GM20000 (cell line): ENCODE data around the gene LASP1.

Experiments
- DNase-seq: peaks from one replicate; pipeline ENCODE4 v3.0.0; 2012; ENCODE audit warnings: low spot score
- TF ChIP-seq, protein P1 (sequence below): IDR thresholded peaks from 2 replicates; pipeline ENCODE4 v1.5.1; 2012; ENCODE audit warnings: mild to moderate bottlenecking, control low read depth; ENCODE audit errors: extremely low read depth, missing control alignments

The LASP1 gene

DNA sequence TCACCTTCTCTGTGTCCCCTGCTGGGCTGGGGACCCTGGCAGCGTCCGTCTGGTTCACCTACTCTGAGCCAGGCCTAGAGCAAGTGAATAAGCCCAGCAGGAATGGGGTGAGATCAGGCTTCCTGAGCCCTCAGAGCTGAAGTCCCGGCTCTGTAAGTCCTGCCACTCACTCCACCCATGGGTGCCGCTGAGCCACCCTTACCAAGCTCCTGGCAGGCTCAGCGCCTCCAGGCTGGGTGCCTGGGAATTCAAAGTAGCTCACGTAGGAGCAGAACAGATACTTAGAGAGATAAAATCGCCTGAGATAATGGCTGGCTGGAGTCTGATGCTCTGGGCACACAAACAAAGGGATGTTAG is 45.8 kb downstream of the LASP1 start:
- no peak for DNase-seq
- TF ChIP-seq, protein P1, sequence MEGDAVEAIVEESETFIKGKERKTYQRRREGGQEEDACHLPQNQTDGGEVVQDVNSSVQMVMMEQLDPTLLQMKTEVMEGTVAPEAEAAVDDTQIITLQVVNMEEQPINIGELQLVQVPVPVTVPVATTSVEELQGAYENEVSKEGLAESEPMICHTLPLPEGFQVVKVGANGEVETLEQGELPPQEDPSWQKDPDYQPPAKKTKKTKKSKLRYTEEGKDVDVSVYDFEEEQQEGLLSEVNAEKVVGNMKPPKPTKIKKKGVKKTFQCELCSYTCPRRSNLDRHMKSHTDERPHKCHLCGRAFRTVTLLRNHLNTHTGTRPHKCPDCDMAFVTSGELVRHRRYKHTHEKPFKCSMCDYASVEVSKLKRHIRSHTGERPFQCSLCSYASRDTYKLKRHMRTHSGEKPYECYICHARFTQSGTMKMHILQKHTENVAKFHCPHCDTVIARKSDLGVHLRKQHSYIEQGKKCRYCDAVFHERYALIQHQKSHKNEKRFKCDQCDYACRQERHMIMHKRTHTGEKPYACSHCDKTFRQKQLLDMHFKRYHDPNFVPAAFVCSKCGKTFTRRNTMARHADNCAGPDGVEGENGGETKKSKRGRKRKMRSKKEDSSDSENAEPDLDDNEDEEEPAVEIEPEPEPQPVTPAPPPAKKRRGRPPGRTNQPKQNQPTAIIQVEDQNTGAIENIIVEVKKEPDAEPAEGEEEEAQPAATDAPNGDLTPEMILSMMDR: no peak

- TF ChIP-seq, protein P1: no peak
- no peak for DNase-seq
Measured at GRCh38 chr17:38916771-38917170, 46.9 kb downstream of the LASP1 start.

- no peak for DNase-seq
- TF ChIP-seq, protein P1: no peak
Measured at GRCh38 chr17:38917259-38917658, 47.4 kb downstream of the LASP1 start.

DNA sequence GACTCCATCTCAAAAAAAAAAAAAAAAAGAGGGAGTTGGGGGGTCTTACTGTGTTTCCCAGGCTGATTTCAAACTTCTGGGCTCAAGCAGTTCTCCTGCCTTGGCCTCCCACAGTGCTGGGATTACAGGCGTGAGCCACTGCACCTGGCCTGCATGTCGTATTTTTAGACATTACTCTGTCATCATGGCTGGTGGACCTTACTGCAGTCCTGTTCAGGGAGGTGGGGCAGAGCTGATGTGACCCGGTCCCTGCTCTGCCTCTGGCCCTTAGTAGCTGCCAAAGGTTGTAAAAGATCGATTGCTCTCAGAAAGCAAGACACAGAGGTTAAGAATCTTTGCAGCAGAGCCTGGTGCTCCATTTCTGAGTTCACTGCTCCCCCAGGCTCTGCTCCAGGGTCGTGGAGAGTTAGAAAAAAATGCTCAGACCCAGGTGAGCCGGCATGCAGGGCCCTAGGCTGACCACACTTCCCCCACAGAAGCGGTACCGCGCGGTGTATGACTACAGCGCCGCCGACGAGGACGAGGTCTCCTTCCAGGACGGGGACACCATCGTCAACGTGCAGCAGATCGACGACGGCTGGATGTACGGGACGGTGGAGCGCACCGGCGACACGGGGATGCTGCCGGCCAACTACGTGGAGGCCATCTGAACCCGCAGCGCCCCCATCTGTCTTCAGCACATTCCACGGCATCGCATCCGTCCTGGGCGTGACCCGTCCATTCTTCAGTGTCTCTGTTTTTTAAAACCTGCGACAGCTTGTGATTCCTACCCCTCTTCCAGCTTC is 48.5 kb downstream of the LASP1 start:
- TF ChIP-seq, protein P1: no peak
- DNase-seq: no peak

DNA sequence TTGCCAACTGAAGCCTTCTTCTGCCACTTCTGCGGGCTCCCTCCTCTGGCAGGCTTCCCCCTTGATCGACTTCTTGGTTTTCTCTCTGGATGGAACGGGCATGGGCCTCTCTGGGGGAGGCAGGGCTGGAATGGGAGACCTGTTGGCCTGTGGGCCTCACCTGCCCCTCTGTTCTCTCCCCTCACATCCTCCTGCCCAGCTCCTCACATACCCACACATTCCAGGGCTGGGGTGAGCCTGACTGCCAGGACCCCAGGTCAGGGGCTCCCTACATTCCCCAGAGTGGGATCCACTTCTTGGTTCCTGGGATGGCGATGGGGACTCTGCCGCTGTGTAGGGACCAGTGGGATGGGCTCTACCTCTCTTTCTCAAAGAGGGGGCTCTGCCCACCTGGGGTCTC is 49.1 kb downstream of the LASP1 start:
- TF ChIP-seq, protein P1: no peak

DNA sequence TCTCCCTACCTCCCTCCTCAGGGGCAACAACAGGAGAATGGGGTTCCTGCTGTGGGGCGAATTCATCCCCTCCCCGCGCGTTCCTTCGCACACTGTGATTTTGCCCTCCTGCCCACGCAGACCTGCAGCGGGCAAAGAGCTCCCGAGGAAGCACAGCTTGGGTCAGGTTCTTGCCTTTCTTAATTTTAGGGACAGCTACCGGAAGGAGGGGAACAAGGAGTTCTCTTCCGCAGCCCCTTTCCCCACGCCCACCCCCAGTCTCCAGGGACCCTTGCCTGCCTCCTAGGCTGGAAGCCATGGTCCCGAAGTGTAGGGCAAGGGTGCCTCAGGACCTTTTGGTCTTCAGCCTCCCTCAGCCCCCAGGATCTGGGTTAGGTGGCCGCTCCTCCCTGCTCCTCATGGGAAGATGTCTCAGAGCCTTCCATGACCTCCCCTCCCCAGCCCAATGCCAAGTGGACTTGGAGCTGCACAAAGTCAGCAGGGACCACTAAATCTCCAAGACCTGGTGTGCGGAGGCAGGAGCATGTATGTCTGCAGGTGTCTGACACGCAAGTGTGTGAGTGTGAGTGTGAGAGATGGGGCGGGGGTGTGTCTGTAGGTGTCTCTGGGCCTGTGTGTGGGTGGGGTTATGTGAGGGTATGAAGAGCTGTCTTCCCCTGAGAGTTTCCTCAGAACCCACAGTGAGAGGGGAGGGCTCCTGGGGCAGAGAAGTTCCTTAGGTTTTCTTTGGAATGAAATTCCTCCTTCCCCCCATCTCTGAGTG is 49.6 kb downstream of the LASP1 start:
- DNase-seq: no peak
- TF ChIP-seq, protein P1: no peak

More for the DNA sequence above, 49.1 kb downstream of the LASP1 start:
- no peak for DNase-seq
